Stimulated activated CD8-positive, alpha-beta memory T cell treated with anti-CD3 and anti-CD28 coated beads, Interleukin-7, amount 100 ng/mL, for 48 hours (primary cell): ENCODE results near the gene DGLUCY.
"Not testable (repeated sequence)": the region's sequence is repeated elsewhere in the genome, so short reads cannot be mapped to it uniquely, and the experiment has no call there.

Experiments
- DNase-seq, 2 donors: peaks; one replicate each; pipeline ENCODE4 v3.0.0-alpha.2; 2020; ENCODE audit warnings: low read depth in 1 of 2; ENCODE audit errors: extremely low read depth in 1 of 2

The DGLUCY gene

GRCh38 chr14:91113829-91114078 lies at the start of gene DGLUCY:
DGLUCY (plus strand) TSS chr14:91114073; CDS start chr14:91160295, 46,222 bp downstream.
- peak; percentile 52 to 64 for DNase-seq

GRCh38 chr14:91065266-91065665 lies 48.6 kb upstream of the DGLUCY start:
- no peak for DNase-seq

GRCh38 chr14:91067186-91067585 lies 46.7 kb upstream of the DGLUCY start:
- DNase-seq = no peak

GRCh38 chr14:91068642-91069041 lies 45.2 kb upstream of the DGLUCY start:
- DNase-seq = no peak

GRCh38 chr14:91070572-91070971 lies 43.3 kb upstream of the DGLUCY start:
- DNase-seq = no peak

GRCh38 chr14:91075553-91075952 lies 38.3 kb upstream of the DGLUCY start:
- DNase-seq = no peak

GRCh38 chr14:91078095-91078737 lies 35.7 kb upstream of the DGLUCY start:
- peak in 1 of 2 donors; percentile 62 for DNase-seq

GRCh38 chr14:91080071-91080470 lies 33.8 kb upstream of the DGLUCY start:
- no peak for DNase-seq

GRCh38 chr14:91082282-91082681 lies 31.6 kb upstream of the DGLUCY start:
- no peak for DNase-seq

- no peak for DNase-seq
Observed at GRCh38 chr14:91084516-91084915, 29.4 kb upstream of the DGLUCY start.

GRCh38 chr14:91087470-91087869 lies 26.4 kb upstream of the DGLUCY start:
- not testable (repeated sequence) for DNase-seq

- no peak for DNase-seq
Observed at GRCh38 chr14:91088585-91089235, 25.2 kb upstream of the DGLUCY start.

GRCh38 chr14:91089958-91090535 lies 23.8 kb upstream of the DGLUCY start:
- no peak for DNase-seq

- no peak for DNase-seq
Observed at GRCh38 chr14:91090743-91091142, 23.1 kb upstream of the DGLUCY start.

GRCh38 chr14:91092073-91092472 lies 21.8 kb upstream of the DGLUCY start:
- no peak for DNase-seq

- not testable (repeated sequence) for DNase-seq
Observed at GRCh38 chr14:91093743-91094472, 20.0 kb upstream of the DGLUCY start.

- DNase-seq = no peak
Observed at GRCh38 chr14:91094772-91095171, 19.1 kb upstream of the DGLUCY start.

- no peak for DNase-seq
Observed at GRCh38 chr14:91095178-91095577, 18.7 kb upstream of the DGLUCY start.

- not testable (repeated sequence) for DNase-seq
Observed at GRCh38 chr14:91097657-91098056, 16.2 kb upstream of the DGLUCY start.

- no peak for DNase-seq
Observed at GRCh38 chr14:91098591-91098990, 15.3 kb upstream of the DGLUCY start.

GRCh38 chr14:91100102-91100501 lies 13.8 kb upstream of the DGLUCY start:
- no peak for DNase-seq

GRCh38 chr14:91103116-91103515 lies 10.8 kb upstream of the DGLUCY start:
- DNase-seq = no peak
